NT2/D1 (cell line): Measurements from ENCODE around the gene HJV.

Experiments used
- SUZ12 ChIP-seq: IDR thresholded peaks from 2 replicates; pipeline ENCODE4 v1.6.1; 2011; ENCODE audit not compliant: insufficient read length, insufficient read depth; ENCODE audit errors: extremely low read depth
- YY1 ChIP-seq: IDR thresholded peaks from 2 replicates; pipeline ENCODE4 v1.6.1; 2011; ENCODE audit not compliant: insufficient read length, insufficient read depth
- ZNF274 ChIP-seq: IDR thresholded peaks from 2 replicates; pipeline ENCODE4 v1.6.1; 2011; ENCODE audit warnings: mild to moderate bottlenecking, low read depth, low read length

DNA sequence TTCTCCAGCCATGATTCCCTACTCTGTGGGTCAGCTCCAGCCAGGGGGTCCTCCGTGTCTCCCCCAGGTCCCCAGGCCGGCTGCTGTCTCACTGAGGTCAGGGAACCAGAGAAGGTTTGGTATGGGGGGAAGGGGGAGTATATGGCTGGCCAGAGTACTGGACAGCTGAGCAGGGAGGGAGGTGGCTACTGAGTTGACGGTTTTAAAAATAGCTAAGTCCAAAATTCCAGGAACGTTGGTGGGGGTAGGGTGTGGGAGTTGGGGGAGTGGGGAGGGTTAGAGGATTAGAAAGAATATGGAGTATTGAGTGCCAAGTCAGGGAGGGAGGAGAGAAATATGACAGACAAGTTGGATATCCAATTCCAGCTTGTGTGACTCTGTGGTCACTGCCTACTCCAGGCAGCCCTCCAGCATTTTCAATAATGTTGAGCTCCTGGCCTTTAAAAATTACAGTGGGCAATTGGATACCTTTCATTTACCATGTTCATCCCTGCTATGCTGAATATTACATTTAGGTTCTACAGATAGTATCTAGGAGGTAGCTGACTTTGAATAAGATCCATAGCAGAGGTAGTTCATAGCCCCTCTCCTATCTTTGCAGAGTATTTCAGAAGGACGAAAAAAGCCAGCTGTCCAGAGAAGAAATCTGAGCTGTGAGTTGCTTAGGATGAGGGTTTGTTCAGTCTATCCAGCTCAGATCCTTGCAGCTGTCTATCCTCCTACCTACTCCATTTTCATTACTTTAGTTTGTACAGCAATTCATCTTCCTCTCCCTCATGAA, at the start of gene HJV:
- TF ChIP-seq SUZ12 (no peak), ZNF274 (no peak), YY1 (no peak)
